WTC11 (cell line): ENCODE measurements around the gene GPD1.

Experiments
- CREM ChIP-seq: sonication (generic); formaldehyde crosslinking; IDR thresholded peaks from 2 replicates; pipeline ENCODE4 v1.8.1; 2022; ENCODE audit warnings: mild to moderate bottlenecking, missing genetic modification reagents, moderate library complexity
- ZBTB43 ChIP-seq: sonication (generic); formaldehyde crosslinking; IDR thresholded peaks from 2 replicates; pipeline ENCODE4 v1.8.1; 2023; ENCODE audit warnings: mild to moderate bottlenecking, missing genetic modification reagents

- no peak for TF ChIP-seq CREM
- no peak for TF ChIP-seq ZBTB43 (CRISPR knock-in tag)
Measured at GRCh38 chr12:50090391-50090790, 13.4 kb upstream of the GPD1 start.
